T1000 (cell line): ENCODE data around the gene CES1.
"Not testable (repeated sequence)": the region's sequence is repeated elsewhere in the genome, so short reads cannot be mapped to it uniquely, and the experiment has no call there.

ENCODE experiments used
- DNase-seq: peaks from one replicate; lab custom pipeline; 2025; ENCODE audit warnings: mixed read lengths; lab: John Stamatoyannopoulos, UW

Gene CES1

GRCh38 chr16:55832773-55833691, at the start of gene CES1:
CES1 (minus strand) TSS chr16:55833096; CDS start chr16:55833055, 41 bp downstream.
- no peak for DNase-seq

- no peak for DNase-seq
Observed at GRCh38 chr16:55876854-55877253, 44.0 kb upstream of the CES1 start.

- no peak for DNase-seq
Observed at GRCh38 chr16:55875273-55875672, 42.4 kb upstream of the CES1 start, which contains the start of gene CES5A. CES5A (minus strand) TSS chr16:55875373; CDS start chr16:55875221, 152 bp downstream.

- DNase-seq: no peak
Observed at GRCh38 chr16:55873122-55873521, 40.2 kb upstream of the CES1 start.

- no peak for DNase-seq
Observed at GRCh38 chr16:55872130-55872529, 39.2 kb upstream of the CES1 start.

- DNase-seq: no peak
Observed at GRCh38 chr16:55871411-55872038, 38.6 kb upstream of the CES1 start.

GRCh38 chr16:55868980-55869379, 36.1 kb upstream of the CES1 start:
- DNase-seq: no peak

GRCh38 chr16:55868137-55868536, 35.2 kb upstream of the CES1 start:
- DNase-seq: no peak

GRCh38 chr16:55861288-55861687, 28.4 kb upstream of the CES1 start:
- DNase-seq: no peak

GRCh38 chr16:55857650-55858049, 24.8 kb upstream of the CES1 start:
- DNase-seq: not testable (repeated sequence)

GRCh38 chr16:55856950-55857349, 24.1 kb upstream of the CES1 start:
- DNase-seq: no peak

- no peak for DNase-seq
Observed at GRCh38 chr16:55853114-55853513, 20.2 kb upstream of the CES1 start.

GRCh38 chr16:55849536-55849935, 16.6 kb upstream of the CES1 start:
- no peak for DNase-seq

GRCh38 chr16:55846598-55847346, 13.9 kb upstream of the CES1 start:
- no peak for DNase-seq

GRCh38 chr16:55843105-55843395, 10.2 kb upstream of the CES1 start:
- no peak for DNase-seq

GRCh38 chr16:55842369-55843104, 9.6 kb upstream of the CES1 start:
- no peak for DNase-seq

GRCh38 chr16:55839115-55839514, 6.2 kb upstream of the CES1 start:
- DNase-seq: no peak

- no peak for DNase-seq
Observed at GRCh38 chr16:55836158-55836611, 3.3 kb upstream of the CES1 start.

GRCh38 chr16:55835581-55835980, 2.7 kb upstream of the CES1 start:
- DNase-seq: no peak

GRCh38 chr16:55835173-55835572, 2.3 kb upstream of the CES1 start:
- not testable (repeated sequence) for DNase-seq

GRCh38 chr16:55834049-55834448, 1.2 kb upstream of the CES1 start:
- DNase-seq: no peak

- DNase-seq: no peak
Observed at GRCh38 chr16:55832425-55832772, 497 bp downstream of the CES1 start.
